ENCODE data around the gene SERINC5. TPM values are rescaled to one million over a fixed set of nuclear protein-coding genes. Genes with fewer than 3 reads are reported as not detected.
"Not testable (repeated sequence)": the region's sequence is repeated elsewhere in the genome, so short reads cannot be mapped to it uniquely, and the experiment has no call there.

Gene SERINC5
- total and polyA plus RNA-seq, 2 experiments from 2014 or later: 5.4 to 11.7 TPM

GRCh38 chr5:80282054-80282453, 26.2 kb upstream of the SERINC5 start:
- H3K4me2 ChIP-seq (ENCODE audit: unreplicated experiment): no peak overlapping the region
- no peaks in the 10 kb centered on the region for H3K9me2 ChIP-seq (ENCODE audit: insufficient read depth)
- DNase-seq: no peak
- H3K27me3 ChIP-seq (replicated peaks; ENCODE audit: insufficient read depth): 0 out of 2 replicates have a peak, but pooled peaks cover 12% of the 10 kb centered on the region
- no peaks in the 10 kb centered on the region for H3K79me2 ChIP-seq (ENCODE audit: insufficient read depth)
- in situ Hi-C loops (cut with MboI): loop anchor here (25.0 kb wide), 1 partner anchor 395 kb away; no protein-coding TSS in a partner anchor
- H3K9ac ChIP-seq: no peak overlapping the region
- H3K4me1 ChIP-seq (ENCODE audit: insufficient read depth): no peaks in the 10 kb centered on the region
- no peaks in the 10 kb centered on the region for H3F3A ChIP-seq (ENCODE audit: insufficient read depth)
- H2AFZ ChIP-seq: no peak overlapping the region
- H3K9me3 ChIP-seq (ENCODE audit: low read depth): no peaks in the 10 kb centered on the region
- TF ChIP-seq EZH2phosphoT487 (IDR thresholded peaks at IDR 0.05; ENCODE audit: insufficient read depth, low read depth) (no peak), EZH2 (IDR thresholded peaks at IDR 0.05; ENCODE audit: insufficient read depth, poor library complexity, severe bottlenecking) (no peak)
- H3K36me3 ChIP-seq (ENCODE audit: low read depth): no peaks in the 10 kb centered on the region
- H4K20me1 ChIP-seq (ENCODE audit: insufficient read depth): no peaks in the 10 kb centered on the region
- H3K27ac ChIP-seq: no peak overlapping the region
- WGBS, 2 experiments (ENCODE audit: low coverage in 1 of 2, low lambda C conversion rate in 2 of 2, missing lambda C conversion rate in 2 of 2): 44 to 58% methylated on average over 3 of the region's 3 CpGs
- H3K4me3 ChIP-seq: no peak overlapping the region

DNA sequence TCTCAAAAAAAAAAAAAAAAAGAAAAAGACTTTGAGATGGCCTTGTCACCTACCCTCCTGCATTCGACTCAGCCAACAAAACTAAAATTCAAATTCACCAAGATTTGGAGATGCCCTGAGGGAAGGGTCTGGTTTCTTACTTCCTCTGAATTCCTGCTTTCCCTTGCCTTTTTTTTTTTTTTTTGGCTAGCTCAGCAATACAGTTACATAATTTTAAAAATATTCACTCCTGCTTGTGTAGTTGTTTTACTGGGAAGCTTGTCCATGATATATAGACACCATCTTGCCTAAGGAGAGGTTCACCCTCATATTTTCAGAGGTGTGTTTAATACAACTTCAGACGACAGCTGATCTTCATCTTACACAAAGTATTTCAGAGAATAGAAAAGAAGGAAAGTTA, 21.3 kb upstream of the SERINC5 start:
- no peaks in the 10 kb centered on the region for H3K36me3 ChIP-seq (ENCODE audit: low read depth)
- H4K20me1 ChIP-seq (ENCODE audit: insufficient read depth): no peaks in the 10 kb centered on the region
- no peaks in the 10 kb centered on the region for H3K4me1 ChIP-seq (ENCODE audit: insufficient read depth)
- H3K27ac ChIP-seq: no peak overlapping the region
- H3K4me3 ChIP-seq: no peak overlapping the region
- no peaks in the 10 kb centered on the region for H3F3A ChIP-seq (ENCODE audit: insufficient read depth)
- no peaks in the 10 kb centered on the region for H3K27me3 ChIP-seq (replicated peaks; ENCODE audit: insufficient read depth)
- no peak overlapping the region for H2AFZ ChIP-seq
- no peaks in the 10 kb centered on the region for H3K9me3 ChIP-seq (ENCODE audit: low read depth)
- H3K9ac ChIP-seq: no peak overlapping the region
- WGBS, 2 experiments (ENCODE audit: low coverage in 1 of 2, low lambda C conversion rate in 2 of 2, missing lambda C conversion rate in 2 of 2): 9 to 16% methylated on average over 2 of the region's 2 CpGs
- H3K79me2 ChIP-seq (ENCODE audit: insufficient read depth): no peaks in the 10 kb centered on the region
- no peaks in the 10 kb centered on the region for H3K9me2 ChIP-seq (ENCODE audit: insufficient read depth)
- no peak for DNase-seq
- no peak for TF ChIP-seq EZH2phosphoT487 (IDR thresholded peaks at IDR 0.05; ENCODE audit: insufficient read depth, low read depth)
- no peak for TF ChIP-seq EZH2 (IDR thresholded peaks at IDR 0.05; ENCODE audit: insufficient read depth, poor library complexity, severe bottlenecking)
- in situ Hi-C loops (cut with MboI): loop anchor here (25.0 kb wide), 1 partner anchor 390 kb away; no protein-coding TSS in a partner anchor
- no peak overlapping the region for H3K4me2 ChIP-seq (ENCODE audit: unreplicated experiment)

DNA sequence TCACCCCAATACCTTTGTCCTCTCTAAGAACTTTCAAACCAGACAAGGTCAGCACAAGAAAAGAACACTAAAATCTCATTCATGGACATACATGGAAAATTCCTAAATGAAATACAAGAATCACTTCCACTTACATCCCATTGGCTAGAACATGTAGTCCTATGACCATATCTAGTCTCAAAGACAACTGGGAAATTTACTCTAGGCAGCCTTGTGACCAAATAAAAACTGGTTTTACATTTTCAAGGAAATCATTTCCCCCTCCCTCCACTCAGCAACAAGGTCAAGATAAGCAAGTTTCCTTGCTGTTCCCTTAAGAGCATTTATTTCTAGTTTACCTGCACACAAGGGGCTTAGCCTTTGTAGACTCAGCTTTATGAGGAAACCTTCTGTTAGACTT, 20.3 kb upstream of the SERINC5 start:
- Histone ChIP-seq H4K20me1 (ENCODE audit: insufficient read depth) (no peaks in the 10 kb centered on the region), H3K9me2 (ENCODE audit: insufficient read depth) (no peaks in the 10 kb centered on the region), H3K79me2 (ENCODE audit: insufficient read depth) (no peaks in the 10 kb centered on the region), H3K9me3 (ENCODE audit: low read depth) (no peaks in the 10 kb centered on the region), H3K27me3 (replicated peaks; ENCODE audit: insufficient read depth) (no peaks in the 10 kb centered on the region), H3K36me3 (ENCODE audit: low read depth) (no peaks in the 10 kb centered on the region), H3K4me3 (no peak overlapping the region), H3K9ac (no peak overlapping the region), H2AFZ (no peak overlapping the region), H3K4me2 (ENCODE audit: unreplicated experiment) (no peak overlapping the region), H3F3A (ENCODE audit: insufficient read depth) (no peaks in the 10 kb centered on the region), H3K27ac (no peak overlapping the region), H3K4me1 (ENCODE audit: insufficient read depth) (no peaks in the 10 kb centered on the region)
- no peak for TF ChIP-seq EZH2phosphoT487 (IDR thresholded peaks at IDR 0.05; ENCODE audit: insufficient read depth, low read depth)
- no peak for TF ChIP-seq EZH2 (IDR thresholded peaks at IDR 0.05; ENCODE audit: insufficient read depth, poor library complexity, severe bottlenecking)
- in situ Hi-C loops (cut with MboI): loop anchor here (25.0 kb wide), 1 partner anchor 389 kb away; no protein-coding TSS in a partner anchor
- no peak for DNase-seq

DNA sequence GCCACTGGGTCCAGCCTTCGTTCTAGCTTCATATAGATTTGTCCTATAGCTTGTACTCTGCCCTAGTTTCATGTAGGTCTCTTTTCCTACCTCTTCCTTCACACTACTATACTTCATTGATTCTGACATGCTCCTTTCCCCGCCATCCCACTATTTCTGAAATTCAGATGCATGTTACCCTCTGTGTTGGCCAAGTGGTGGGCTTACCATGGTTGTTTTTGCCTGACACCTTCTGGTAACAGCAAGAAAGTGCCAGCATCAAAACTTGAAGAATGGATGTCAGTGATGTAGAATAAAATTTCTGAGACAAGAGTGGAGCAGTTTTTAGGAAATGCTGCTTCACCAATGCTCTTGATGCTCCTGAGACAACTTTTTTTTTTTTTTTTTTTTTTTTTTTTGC, 19.5 kb upstream of the SERINC5 start:
- Histone ChIP-seq H3K9ac (no peak overlapping the region), H3K27me3 (replicated peaks; ENCODE audit: insufficient read depth) (no peaks in the 10 kb centered on the region), H3K79me2 (ENCODE audit: insufficient read depth) (no peaks in the 10 kb centered on the region), H3K9me2 (ENCODE audit: insufficient read depth) (no peaks in the 10 kb centered on the region), H3K4me2 (ENCODE audit: unreplicated experiment) (no peak overlapping the region), H3K4me3 (no peak overlapping the region), H4K20me1 (ENCODE audit: insufficient read depth) (no peaks in the 10 kb centered on the region), H2AFZ (no peak overlapping the region), H3F3A (ENCODE audit: insufficient read depth) (no peaks in the 10 kb centered on the region), H3K36me3 (ENCODE audit: low read depth) (no peaks in the 10 kb centered on the region), H3K9me3 (ENCODE audit: low read depth) (no peaks in the 10 kb centered on the region), H3K27ac (no peak overlapping the region), H3K4me1 (ENCODE audit: insufficient read depth) (no peaks in the 10 kb centered on the region)
- peak; percentile 16 for DNase-seq
- WGBS, 2 experiments (ENCODE audit: low coverage in 1 of 2, low lambda C conversion rate in 2 of 2, missing lambda C conversion rate in 2 of 2): 61 to 64% methylated on average over 2 of the region's 2 CpGs
- in situ Hi-C loops (cut with MboI): loop anchor here (25.0 kb wide), 1 partner anchor 388 kb away; no protein-coding TSS in a partner anchor
- TF ChIP-seq EZH2 (IDR thresholded peaks at IDR 0.05; ENCODE audit: insufficient read depth, poor library complexity, severe bottlenecking) (no peak), EZH2phosphoT487 (IDR thresholded peaks at IDR 0.05; ENCODE audit: insufficient read depth, low read depth) (no peak)

DNA sequence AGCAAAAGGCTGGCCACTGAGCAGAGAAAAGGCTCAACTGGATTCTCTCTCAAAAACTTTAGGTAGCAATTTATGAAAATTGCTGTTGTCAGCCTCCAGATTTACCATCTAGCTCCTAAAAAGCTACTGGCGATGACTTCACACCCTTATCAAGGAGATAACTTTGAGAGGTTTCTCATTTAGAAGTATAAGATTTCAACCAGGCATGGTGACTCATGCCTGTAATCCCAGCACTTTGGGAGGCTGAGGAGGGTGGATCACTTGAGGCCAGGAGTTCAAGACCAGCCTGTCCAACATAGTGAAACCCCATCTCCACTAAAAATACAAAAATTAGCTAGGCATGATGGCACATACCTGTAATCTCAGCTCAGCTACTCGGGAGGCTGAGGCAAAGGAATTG, 14.7 kb upstream of the SERINC5 start:
- H3K9me3 ChIP-seq (ENCODE audit: low read depth); H3K36me3 ChIP-seq (ENCODE audit: low read depth); H3K4me3 ChIP-seq; H4K20me1 ChIP-seq (ENCODE audit: insufficient read depth); in situ Hi-C loops (cut with MboI); H3K9ac ChIP-seq; H3K4me2 ChIP-seq (ENCODE audit: unreplicated experiment); H3K79me2 ChIP-seq (ENCODE audit: insufficient read depth); H3K9me2 ChIP-seq (ENCODE audit: insufficient read depth); H3K27ac ChIP-seq; H3F3A ChIP-seq (ENCODE audit: insufficient read depth); H2AFZ ChIP-seq; DNase-seq; H3K4me1 ChIP-seq (ENCODE audit: insufficient read depth); H3K27me3 ChIP-seq (replicated peaks; ENCODE audit: insufficient read depth): not testable (repeated sequence)
- 73 to 95% methylated on average over 2 of the region's 2 CpGs for WGBS, 2 experiments (ENCODE audit: low coverage in 1 of 2, low lambda C conversion rate in 2 of 2, missing lambda C conversion rate in 2 of 2)
